Transverse colon (tissue), 3 donors: ENCODE data around the gene ZBED1.
"Not testable (repeated sequence)": the region's sequence is repeated elsewhere in the genome, so short reads cannot be mapped to it uniquely, and the experiment has no call there.

ENCODE experiments used
- CTCF ChIP-seq, 5 experiments: fragments of 200-600 bp in 3 of 5; fragments of 450-650 bp in 2 of 5; sonication (generic) in 3 of 5; IDR thresholded peaks; 1 replicate in 2 of 5; 2 replicates in 3 of 5; pipeline ENCODE4 v1.5.1; 2016 to 2017; ENCODE audit warnings: antibody characterized with exemption in 5 of 5, inconsistent platforms in 3 of 5, mild to moderate bottlenecking in 2 of 5, moderate library complexity in 1 of 5
- POLR2A ChIP-seq: fragments of 450-650 bp; IDR thresholded peaks from one replicate; pipeline ENCODE4 v1.6.1; 2016; ENCODE audit warnings: antibody characterized with exemption, mild to moderate bottlenecking, moderate library complexity

DNA sequence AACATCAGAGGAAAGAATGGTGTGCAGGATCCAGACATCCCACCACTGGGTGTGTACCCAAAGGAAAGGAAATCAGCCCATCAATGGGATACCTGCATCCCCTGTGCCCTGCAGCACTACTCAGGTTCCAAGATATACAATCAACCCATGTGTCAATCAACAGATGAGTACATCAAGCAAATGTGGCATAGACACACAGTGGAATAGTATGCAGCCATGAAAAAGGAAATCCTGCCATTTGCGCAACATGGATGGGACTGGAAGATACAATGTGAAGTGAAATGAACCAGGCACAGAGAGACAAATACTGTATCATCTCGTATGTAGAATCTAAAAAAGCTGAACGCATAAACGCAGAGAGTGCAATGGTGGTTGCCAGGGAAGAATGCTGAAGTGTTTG, 30.9 kb downstream of the ZBED1 start:
- not testable (repeated sequence) for TF ChIP-seq CTCF (IDR thresholded peaks at IDR 0.05); POLR2A
